CD4-positive, alpha-beta T cell treated with Interleukin-4 for 4 hours (primary cell): ENCODE measurements around the gene NSRP1.
"Not testable (repeated sequence)": the region's sequence is repeated elsewhere in the genome, so short reads cannot be mapped to it uniquely, and the experiment has no call there.

Experiments
- DNase-seq: peaks from one replicate; pipeline ENCODE4 v3.0.0-alpha.2; 2020

NSRP1 gene

GRCh38 chr17:30225112-30225511, 108.5 kb downstream of the NSRP1 start:
- no peak for DNase-seq

- DNase-seq: no peak
Measured at GRCh38 chr17:30225919-30226553, 109.4 kb downstream of the NSRP1 start.

- DNase-seq: no peak
Measured at GRCh38 chr17:30226878-30227277, 110.3 kb downstream of the NSRP1 start.

- no peak for DNase-seq
Measured at GRCh38 chr17:30228011-30228410, 111.4 kb downstream of the NSRP1 start.

GRCh38 chr17:30229012-30229411, 112.4 kb downstream of the NSRP1 start:
- DNase-seq: no peak

GRCh38 chr17:30230009-30230408, 113.4 kb downstream of the NSRP1 start:
- not testable (repeated sequence) for DNase-seq

- no peak for DNase-seq
Measured at GRCh38 chr17:30230596-30231125, 114.0 kb downstream of the NSRP1 start.

- DNase-seq: no peak
Measured at GRCh38 chr17:30232015-30232823, 115.6 kb downstream of the NSRP1 start.

- no peak for DNase-seq
Measured at GRCh38 chr17:30232824-30233427, 116.3 kb downstream of the NSRP1 start.

GRCh38 chr17:30234296-30234695, 117.7 kb downstream of the NSRP1 start:
- no peak for DNase-seq

- DNase-seq: no peak
Measured at GRCh38 chr17:30234964-30235363, 118.3 kb downstream of the NSRP1 start.

GRCh38 chr17:30235386-30236296, 119.0 kb downstream of the NSRP1 start, which contains the start of gene SLC6A4:
Gene SLC6A4 (minus strand): TSS chr17:30235697. CDS start chr17:30221958, 13,739 bp downstream.
- no peak for DNase-seq
